D721Med (cell line): ENCODE results near the gene ADAMTS8.
A peak's percentile ranks its signal among the peaks of the same experiment; 100 is the strongest.

Source experiments
- DNase-seq: peaks from one replicate; pipeline ENCODE4 v3.0.0; 2011; ENCODE audit warnings: low spot score; ENCODE audit not compliant: insufficient read length
- FAIRE-seq: peaks from 2 replicates; lab custom pipeline; 2011; peaks lifted over from hg19 to GRCh38; lab: Jason Lieb, UNC
- CTCF ChIP-seq: IDR thresholded peaks from 2 replicates; pipeline ENCODE4 v1.5.1; 2012; ENCODE audit warnings: mild to moderate bottlenecking, control low read depth; ENCODE audit not compliant: insufficient read depth; ENCODE audit errors: missing control alignments

Gene ADAMTS8

DNA sequence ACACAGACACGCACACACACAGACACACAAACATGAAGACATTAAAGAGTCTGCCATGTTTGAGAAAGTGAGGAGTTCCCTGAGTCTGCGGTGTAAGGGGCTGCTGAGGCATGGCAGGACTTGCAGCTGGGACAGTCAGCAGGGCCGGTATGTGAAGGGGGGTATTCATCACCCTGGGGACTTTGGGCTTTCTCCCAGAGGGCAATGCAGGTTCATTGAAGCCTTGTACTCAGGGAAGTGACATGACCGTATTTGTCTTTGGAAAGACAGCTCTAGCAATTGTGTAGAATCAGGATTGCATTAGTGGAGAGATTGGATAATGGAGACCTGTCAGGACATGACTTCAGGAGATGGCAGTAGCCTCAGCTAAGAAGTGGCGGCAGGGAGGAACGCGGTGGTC is 9.4 kb upstream of the ADAMTS8 start:
- DNase-seq (no peak), FAIRE-seq (no peak)
- no peak for TF ChIP-seq CTCF

DNA sequence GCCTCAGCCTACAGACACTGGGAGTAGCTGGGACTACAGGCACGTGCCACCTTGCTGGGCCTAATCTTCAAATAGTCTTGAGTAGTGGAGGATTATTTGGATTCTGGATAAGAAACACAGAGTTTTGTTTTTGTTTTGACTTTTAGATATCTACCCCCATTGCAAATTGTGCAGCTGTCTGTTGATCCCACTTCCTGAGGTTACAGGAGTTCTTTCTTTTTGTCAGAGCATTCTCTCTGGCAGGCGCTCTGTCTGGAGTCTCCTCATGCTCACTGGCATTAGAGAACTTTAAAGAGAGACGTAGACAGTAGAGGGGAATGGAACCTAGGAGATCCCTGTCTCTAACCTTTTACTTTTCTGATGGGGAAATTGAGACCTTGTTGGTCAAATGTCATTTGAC is 7.8 kb upstream of the ADAMTS8 start:
- DNase-seq, result no peak
- TF ChIP-seq CTCF, result no peak
- FAIRE-seq, result no peak

DNA sequence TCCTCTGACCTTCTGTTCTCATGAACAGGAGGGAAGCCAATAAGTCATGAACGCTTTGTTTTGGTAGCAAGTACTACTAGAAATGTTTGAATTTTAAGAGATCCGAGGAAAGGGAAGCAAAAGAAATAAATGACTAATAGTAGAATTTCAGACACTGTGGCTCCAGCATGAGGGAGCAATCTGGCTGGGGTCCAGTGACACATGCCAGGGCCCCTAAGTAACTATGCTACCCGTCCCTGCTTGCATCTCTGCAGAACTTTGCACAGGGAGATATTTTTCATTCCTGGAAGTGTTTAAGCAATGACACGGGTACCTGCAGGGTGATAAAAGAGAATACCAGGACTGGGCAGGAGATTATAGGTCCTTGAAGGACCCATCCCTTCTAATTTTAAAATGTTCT is 7.3 kb upstream of the ADAMTS8 start:
- FAIRE-seq (no peak), DNase-seq (no peak)
- no peak for TF ChIP-seq CTCF

GRCh38 chr11:130434521-130435223 is 6.3 kb upstream of the ADAMTS8 start:
- FAIRE-seq (peak; percentile 25), DNase-seq (no peak)
- peak; percentile 95 for TF ChIP-seq CTCF

- TF ChIP-seq CTCF, result no peak
- FAIRE-seq (no peak), DNase-seq (no peak)
Observed at GRCh38 chr11:130433357-130433756, 4.9 kb upstream of the ADAMTS8 start.

- FAIRE-seq (no peak), DNase-seq (no peak)
- no peak for TF ChIP-seq CTCF
Observed at GRCh38 chr11:130431801-130432200, 3.4 kb upstream of the ADAMTS8 start.

GRCh38 chr11:130431331-130431773 is 2.9 kb upstream of the ADAMTS8 start:
- TF ChIP-seq CTCF, result peak; percentile 88
- peak; percentile 77 for DNase-seq
- no peak for FAIRE-seq
